ENCODE results near the gene USH1C. TPM values are rescaled to one million over a fixed set of nuclear protein-coding genes. Genes with fewer than 3 reads are reported as not detected.

Gene USH1C
- total RNA-seq, 1 donor from 2014 or later, result not detected

DNA sequence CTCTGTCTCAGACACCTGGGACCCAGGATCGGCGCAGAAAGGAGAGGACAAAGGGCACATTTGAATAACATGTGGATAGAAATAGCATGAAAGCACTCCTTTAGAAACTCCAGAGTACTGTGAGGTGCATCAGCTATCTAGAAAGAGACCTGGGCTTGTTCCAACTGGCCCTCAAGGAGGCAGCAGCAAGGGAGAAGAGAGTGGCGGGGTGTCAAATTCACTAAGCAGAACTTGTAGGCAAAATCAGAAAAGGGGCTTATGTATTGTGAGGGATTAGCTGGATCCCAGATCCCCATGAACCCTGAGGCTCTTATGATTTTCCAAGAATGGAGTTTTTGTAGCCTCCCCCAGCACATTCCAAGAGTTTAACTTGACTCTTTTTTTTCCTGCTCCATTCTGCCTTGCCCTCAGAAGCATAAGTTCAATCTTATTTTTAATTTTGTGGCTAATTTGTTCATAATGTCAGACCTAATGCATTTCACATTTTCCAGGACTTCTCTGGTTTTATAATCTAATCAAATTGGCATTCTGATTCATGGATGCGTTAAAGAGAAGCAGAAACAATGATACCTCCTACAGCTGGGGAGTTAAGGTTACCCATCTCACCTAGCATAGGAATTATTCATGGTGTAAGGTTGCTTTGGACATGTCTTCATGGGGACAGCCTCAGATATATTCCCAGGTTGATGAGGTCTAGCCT, 33.6 kb downstream of the USH1C start:
- no peak for DNase-seq (ENCODE audit: extremely low read depth, low read depth, low spot score)

DNA sequence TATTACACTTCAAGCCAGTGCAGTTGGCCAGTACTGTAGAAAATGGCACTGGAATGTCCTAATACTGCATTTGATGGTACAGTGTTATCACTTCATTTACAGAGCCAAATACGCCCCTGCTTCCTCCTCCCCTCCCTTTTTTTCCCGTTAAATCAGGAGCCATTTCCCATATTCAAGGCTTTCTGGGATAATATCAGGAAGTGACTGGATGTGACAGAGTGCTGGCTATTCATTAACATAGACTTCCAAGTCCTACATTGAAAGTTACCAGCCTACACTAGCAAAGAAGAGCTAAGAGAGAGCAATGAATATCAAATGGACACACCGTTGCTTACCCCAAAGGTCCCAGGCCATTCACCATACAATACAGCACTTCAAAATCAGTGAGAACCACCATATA, 35.4 kb downstream of the USH1C start:
- DNase-seq (ENCODE audit: extremely low read depth, low read depth, low spot score), result no peak

DNA sequence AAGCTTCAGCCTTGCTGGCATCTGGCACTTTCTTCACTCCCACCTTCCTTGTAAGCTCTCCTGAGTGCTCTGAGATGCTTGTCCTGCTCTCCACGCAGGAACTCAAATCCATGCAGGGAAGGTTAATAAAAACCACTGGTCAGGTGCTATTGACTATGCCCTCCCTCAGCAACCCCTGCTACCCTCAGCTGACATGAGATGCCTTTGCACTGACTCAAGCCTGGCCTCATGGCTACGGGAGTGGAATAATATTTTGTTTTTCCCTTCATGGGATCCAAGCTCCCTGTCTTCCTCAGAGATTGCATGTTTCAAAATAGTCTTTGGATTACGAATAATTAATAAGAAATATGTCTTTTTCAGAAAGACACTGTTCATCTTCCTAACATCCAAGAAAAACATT, 35.9 kb downstream of the USH1C start:
- no peak for DNase-seq (ENCODE audit: extremely low read depth, low read depth, low spot score)

GRCh38 chr11:17507773-17508172, 36.4 kb downstream of the USH1C start:
- no peak for DNase-seq (ENCODE audit: extremely low read depth, low read depth, low spot score)

GRCh38 chr11:17506942-17507341, 37.3 kb downstream of the USH1C start:
- no peak for DNase-seq (ENCODE audit: extremely low read depth, low read depth, low spot score)

DNA sequence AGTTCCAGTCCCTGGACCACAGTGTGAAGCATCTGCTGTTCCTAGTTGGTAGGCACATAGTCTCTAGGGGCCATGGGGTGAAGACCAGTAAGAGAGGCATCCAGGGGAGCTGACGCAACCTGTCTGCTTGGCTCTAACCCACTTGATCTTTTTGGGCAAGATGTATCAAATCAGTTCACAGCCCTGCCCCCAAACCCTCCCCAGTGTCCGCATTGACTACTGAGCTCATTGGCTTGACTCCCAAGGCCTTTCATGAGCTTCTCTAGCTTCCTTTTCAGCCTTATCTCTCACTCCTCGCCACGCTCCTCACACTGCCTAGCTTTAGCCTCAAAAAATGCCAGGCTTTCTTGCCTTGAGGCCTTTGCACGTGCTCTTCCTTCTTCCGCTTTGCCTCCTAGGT, 37.9 kb downstream of the USH1C start:
- no peak for DNase-seq (ENCODE audit: extremely low read depth, low read depth, low spot score)

- DNase-seq (ENCODE audit: extremely low read depth, low read depth, low spot score), result no peak
These were observed 39.1 kb downstream of the USH1C start for GRCh38 chr11:17505146-17505545.

GRCh38 chr11:17504330-17505107, 39.7 kb downstream of the USH1C start:
- peak; percentile 20 for DNase-seq (ENCODE audit: extremely low read depth, low read depth, low spot score)

DNA sequence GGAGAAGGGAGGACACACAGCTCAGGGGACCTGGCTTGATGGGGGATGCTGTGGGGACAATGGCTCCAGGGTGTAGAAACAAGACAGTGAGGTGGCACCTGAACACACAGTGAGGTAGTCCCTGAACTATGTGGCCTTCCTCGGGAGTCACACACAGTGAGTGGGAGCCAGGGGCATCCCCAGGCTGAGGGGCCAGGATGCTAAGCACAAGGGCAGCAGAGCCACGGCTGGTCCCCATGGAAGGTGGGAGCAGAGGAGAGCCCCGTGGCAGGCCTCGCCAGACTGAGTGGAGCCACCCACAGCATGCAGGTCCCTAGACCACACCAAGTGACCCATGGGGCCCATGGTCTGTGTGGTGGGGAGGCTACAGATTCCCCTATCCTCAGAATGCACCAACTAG, 41.6 kb downstream of the USH1C start:
- DNase-seq (ENCODE audit: extremely low read depth, low read depth, low spot score), result no peak

- DNase-seq (ENCODE audit: extremely low read depth, low read depth, low spot score), result no peak
These were observed 43.5 kb downstream of the USH1C start for GRCh38 chr11:17500673-17501072.

DNA sequence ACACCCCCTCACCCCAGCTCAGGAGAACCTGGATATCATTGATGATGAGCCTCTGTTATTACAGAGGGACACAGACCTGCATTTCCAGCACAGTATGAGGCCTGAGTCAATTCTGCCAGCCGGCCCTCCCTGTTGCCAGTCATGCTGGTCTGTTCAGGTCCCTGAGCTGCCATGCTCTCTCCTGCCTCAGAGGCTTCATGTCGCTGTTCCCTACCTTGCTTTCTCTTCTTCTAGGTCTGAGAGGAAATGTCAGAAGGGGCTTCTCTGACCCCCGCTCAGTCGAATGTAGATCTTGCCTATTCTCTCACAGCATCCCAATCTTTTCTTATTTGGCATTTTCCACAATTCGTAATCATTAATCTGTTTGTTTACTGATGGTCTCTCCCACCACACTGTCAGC, 45.7 kb downstream of the USH1C start:
- DNase-seq (ENCODE audit: extremely low read depth, low read depth, low spot score), result no peak

- DNase-seq (ENCODE audit: extremely low read depth, low read depth, low spot score), result no peak
These were observed 46.2 kb downstream of the USH1C start for GRCh38 chr11:17498058-17498457.

DNA sequence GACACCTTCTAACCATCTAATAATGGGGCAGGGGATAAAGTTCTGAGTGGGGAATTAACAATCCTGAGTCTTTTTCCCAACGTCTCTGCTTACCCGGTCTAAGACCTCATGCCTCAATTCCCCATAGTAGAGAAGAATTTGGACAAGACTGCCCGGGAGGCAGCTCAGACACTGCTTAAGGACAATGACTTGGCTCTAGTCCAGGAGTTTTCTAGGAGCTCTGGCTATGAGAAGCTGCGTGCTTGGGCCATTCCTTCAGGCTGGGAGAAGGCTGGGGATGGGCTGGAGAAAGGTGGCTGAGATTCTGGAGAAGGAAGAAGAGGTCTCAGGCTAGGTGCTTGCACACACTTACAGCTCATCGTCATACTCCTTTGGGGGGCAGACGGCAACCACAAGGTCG, 47.8 kb downstream of the USH1C start:
- peak; percentile 25 for DNase-seq (ENCODE audit: extremely low read depth, low read depth, low spot score)

GRCh38 chr11:17494019-17494418, 50.2 kb downstream of the USH1C start:
- DNase-seq (ENCODE audit: extremely low read depth, low read depth, low spot score), result no peak

GRCh38 chr11:17490938-17491337, 53.3 kb downstream of the USH1C start:
- DNase-seq (ENCODE audit: extremely low read depth, low read depth, low spot score), result no peak

GRCh38 chr11:17490232-17490631, 54.0 kb downstream of the USH1C start:
- DNase-seq (ENCODE audit: extremely low read depth, low read depth, low spot score), result no peak

- DNase-seq (ENCODE audit: extremely low read depth, low read depth, low spot score), result no peak
These were observed 54.5 kb downstream of the USH1C start for GRCh38 chr11:17489751-17490150.

- no peak for DNase-seq (ENCODE audit: extremely low read depth, low read depth, low spot score)
These were observed 55.7 kb downstream of the USH1C start for GRCh38 chr11:17488563-17488962.

GRCh38 chr11:17486646-17487045, 57.6 kb downstream of the USH1C start:
- no peak for DNase-seq (ENCODE audit: extremely low read depth, low read depth, low spot score)

- no peak for DNase-seq (ENCODE audit: extremely low read depth, low read depth, low spot score)
These were observed 60.7 kb downstream of the USH1C start for GRCh38 chr11:17483505-17483904.

GRCh38 chr11:17481905-17482304, 62.3 kb downstream of the USH1C start:
- no peak for DNase-seq (ENCODE audit: extremely low read depth, low read depth, low spot score)
